Islet of Langerhans (tissue), 1 donor: ENCODE data around the gene RMDN3.

Experiments
- FAIRE-seq: peaks from one replicate; lab custom pipeline; 2011; peaks lifted over from hg19 to GRCh38; lab: Jason Lieb, UNC

RMDN3 gene

DNA sequence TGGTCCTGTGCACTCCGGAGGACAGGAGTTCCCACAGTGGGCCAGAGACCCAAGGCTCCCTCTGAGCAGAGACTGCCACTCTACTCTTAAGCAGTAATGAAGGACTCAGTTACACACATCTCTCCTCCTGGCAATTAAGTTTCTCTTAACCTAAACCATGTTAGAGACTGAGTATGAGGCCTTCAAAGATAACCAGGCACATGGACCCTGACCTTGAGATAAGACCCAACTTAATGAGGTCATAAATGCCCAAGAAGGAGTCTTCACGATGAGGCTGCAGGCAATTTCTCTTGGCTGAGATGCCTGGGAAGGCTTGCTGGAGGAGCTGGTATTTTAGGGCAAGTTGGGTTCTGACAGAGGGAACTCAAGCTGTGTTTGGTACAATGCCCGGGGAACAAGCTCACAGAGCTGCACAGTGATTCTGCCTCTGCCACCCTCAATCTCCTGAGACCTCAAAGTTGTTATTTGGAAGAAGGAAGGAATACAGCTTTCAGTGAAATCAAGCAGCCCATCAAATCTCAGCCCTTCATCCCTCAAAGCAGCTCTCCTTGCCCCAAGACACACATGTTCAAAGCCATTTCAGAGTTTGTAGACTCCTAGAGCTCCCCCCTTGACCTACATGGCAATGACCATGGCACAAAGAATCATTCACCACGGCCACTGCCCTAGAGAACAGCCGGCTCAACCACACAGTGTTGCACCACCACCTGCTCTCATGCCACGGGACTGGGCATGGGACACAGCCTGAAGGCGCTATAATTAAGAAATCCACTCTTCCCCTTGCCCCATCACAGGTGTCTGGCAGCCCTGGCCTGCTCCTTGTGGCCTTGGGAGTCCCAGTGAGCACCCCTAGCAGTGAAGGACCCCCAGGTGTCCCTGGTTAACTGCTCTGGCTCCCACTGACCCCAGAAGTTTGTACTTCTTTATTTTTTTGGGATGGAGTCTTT, 7.1 kb downstream of the RMDN3 start:
- no peak for FAIRE-seq

DNA sequence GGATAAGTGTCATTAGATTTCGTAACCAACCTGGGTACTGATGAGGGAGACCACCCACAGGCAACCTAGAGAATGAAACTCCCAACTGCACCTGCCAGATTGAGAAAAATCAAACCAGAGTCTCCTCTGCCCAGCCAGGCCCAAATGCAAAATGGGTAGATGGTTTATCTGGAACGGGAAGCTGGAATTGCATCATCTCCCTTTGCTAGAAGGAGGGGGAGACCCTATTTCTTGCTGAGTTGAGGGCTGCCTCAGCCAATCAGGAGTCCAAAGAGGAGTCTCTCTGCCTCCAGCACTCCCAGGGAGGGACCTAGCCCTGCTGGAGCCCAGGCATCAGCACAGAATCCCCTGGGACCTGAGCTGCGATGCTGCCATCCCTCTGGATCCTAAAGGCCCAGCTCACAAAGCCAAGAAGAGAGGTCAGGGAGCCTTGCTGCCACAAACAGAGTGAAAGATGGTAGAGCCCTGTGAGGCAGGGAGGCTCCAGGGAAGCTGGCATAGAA, 8.1 kb downstream of the RMDN3 start:
- no peak for FAIRE-seq

DNA sequence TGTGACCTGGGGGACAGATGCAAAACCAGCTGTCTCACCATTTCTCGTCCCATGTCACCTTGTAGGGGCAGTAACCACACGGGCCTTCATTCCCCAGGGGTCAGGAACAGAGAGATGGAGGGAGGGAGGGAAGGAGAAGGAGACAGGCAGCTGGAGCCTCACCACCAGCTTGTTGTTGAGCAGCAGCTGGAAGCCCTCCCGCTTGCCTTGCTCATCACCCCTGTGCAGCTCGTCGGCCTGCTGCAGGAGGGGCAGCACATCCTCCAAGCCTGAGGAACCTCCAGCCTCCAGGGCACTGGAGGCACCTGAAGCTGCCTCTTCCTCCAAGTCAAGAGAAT, 10.3 kb downstream of the RMDN3 start:
- no peak for FAIRE-seq

DNA sequence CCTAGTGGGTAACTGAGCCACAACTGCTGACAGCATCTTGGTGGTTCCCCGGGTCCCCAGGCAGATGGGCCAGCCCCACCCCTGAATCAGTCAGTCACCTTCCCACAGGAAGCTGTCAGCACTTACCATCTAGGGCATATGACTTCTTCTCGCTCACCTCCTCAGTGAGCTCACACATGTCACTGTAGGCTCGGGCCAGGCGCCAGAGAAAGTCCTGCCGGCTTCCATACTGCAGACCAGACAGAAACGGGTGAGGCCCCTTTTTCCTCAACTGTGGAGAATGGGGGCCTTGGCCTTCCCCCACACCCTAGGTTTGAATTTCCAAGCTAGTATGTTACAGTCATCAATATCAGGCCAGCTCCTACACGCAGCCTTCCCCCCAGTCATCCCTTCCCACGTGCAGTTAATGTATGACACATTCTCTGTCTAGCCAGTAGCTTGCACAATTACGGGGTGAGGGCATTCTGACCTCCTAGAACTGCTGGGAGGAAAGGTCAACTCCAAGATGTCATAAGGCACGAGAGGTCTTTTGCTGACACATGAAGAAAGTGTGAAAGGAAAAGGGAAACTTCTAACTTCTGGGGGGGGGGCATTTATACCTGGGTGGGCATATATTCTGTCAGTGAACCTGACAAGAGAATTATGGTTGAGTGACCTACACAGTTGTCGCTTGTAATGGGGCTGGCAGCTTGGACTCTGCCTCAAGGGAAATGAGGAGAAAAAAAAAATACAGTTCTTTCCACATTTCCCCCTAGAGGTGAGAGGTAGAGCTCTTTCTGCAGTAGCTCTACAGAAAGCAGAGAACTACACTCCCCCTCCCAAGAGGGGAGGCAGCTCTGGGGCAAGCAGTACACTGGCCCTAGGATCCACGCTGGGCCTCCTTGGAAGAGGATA, 10.9 kb downstream of the RMDN3 start:
- FAIRE-seq = no peak

DNA sequence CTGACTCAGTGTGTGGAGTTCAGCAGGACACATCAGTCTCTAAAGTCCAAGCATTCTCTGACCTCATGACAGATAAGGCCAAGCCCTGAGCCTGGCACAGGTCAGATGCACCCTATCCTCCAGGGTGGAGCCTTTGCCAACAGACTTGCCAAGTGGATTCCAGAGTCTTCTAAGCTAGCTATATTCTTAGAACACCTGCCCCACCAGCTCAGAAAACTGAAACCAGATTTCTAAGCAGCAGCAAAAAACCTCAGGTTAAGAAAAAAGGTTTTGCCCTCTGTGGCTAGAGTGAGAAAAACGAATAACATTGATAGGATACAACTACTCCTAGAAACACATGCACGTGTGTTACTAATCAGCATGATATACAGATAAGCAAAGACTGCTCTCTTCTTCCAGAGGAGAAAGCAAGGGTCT, 11.6 kb downstream of the RMDN3 start:
- FAIRE-seq = no peak

DNA sequence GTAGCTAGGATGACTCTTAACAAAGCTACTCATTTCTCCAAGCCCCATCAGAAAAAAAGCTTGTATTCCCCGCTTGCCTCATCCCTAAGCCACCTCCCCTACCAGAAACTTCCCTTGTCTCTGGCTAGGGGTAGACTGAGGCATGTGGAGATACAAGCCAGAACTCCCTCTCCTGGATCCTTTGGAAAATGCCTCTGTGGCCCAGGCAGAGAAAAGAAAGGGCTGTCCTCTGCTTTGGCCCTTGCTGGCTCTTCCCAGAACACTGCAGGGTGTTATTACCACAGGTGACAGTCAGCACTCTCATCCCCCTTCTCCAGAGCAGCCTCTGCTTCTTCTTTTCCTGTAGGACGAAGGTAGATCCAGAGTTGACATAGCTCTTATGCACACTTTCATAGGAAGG, 15.2 kb downstream of the RMDN3 start:
- no peak for FAIRE-seq

DNA sequence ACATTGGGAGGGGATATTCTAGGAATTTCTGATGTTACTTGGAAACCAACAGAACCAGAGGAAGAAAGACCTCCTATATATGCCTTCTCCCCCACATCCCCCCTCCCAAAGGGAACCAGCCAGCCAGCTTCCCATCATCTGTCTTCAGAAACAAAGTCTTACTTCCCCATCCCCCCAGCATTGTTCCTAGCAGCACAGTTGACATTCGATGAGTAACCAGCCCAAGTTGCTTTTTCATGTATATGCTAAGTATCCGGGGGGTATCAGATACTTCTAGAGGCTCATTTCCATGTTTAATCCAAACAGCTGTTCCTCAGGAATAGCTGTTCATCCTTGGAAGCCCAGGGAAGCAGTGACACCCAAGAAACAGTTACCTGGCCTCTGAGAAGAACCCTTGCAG, 16.0 kb downstream of the RMDN3 start:
- no peak for FAIRE-seq

DNA sequence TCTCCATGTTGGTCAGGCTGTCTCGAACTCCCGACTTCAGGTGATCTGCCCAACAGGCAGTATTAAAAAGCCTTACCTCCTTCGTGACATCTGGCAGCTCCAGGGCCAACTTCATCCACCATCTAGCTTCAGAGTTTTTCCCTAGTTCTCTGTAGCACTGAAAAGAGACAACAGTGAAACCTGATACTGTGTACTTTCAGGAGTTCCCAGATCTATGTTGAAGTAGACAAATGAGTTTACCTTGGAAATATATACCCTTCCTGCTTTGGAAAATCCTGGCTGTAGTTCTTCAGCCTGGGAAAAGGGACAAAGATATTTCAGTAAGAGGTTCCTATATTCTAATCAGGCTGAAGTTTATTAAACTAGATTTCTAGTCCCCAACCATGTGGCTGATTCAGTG, 18.0 kb downstream of the RMDN3 start:
- no peak for FAIRE-seq

DNA sequence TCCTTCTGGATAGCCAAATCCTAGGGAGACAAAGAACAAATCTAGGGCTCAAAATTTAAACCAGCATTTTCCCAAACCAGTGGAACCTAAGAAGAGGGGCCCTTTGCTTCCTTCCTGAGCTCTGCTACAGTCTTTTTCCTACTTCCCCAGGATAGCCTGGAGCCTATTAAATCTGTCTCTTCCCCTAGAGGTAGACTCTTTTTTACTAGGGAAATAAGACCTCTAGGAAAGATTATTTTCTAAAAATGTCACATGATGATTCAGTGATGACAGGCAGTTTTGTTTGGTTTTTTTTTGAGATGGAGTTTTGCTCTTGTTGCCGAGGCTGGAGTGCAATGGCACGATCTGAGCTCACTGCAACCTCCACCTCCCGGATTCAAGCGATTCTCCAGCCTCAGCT, 18.5 kb downstream of the RMDN3 start:
- no peak for FAIRE-seq

DNA sequence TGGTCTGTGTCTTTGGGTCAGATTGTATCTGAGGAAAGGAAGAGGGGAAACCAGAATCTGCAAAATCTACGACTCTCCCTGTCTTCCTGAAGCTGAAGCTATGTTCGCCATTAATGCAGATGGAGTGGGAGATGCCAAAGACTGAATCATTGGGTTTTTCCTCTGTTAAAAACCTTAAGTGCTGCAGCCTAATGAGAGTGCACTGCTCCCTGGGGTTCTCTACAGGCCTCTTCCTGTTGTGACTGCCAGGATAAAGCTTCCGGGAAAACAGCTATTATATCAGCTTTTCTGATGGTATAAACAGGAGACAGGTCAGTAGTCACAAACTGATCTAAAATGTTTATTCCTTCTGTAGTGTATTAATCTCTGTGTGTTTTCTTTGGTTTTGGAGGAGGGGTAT, 24.0 kb downstream of the RMDN3 start:
- FAIRE-seq = no peak

DNA sequence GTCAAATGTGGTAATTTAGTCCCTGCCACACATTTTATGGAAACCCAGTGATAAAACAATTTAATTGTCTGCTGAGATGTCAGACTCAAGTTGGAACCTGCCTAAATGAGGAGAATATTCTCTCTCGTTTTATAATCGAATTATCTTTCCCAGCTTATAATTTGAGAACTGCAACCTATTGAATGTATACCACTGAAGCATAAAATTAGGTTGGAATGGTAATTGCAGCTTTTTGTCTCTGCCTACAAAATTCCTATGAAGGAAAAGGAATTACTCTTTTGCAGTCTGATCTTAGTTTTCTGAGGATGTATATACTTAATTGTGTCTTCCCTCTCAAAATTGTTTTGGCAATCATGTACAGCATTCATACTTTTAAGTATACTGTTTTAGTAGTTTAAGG, 31.1 kb downstream of the RMDN3 start:
- no peak for FAIRE-seq

DNA sequence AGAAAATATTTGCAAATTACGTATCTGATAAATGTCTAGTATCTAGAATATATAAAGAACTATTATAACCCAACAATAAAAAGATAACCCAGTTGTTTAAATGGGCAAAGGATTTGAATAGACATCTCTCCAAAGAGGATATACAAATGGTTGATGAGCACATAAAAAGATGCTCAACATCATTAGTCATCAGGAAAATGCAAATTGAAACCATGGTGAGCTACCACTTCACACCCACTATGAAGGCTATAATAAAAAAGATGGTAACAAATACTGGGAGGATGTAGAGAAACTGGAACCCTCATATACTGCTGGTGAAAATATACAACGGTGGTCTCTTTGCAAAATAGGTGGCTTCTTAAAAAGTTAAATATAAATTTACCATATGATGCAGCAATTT, 32.1 kb downstream of the RMDN3 start:
- FAIRE-seq = no peak

DNA sequence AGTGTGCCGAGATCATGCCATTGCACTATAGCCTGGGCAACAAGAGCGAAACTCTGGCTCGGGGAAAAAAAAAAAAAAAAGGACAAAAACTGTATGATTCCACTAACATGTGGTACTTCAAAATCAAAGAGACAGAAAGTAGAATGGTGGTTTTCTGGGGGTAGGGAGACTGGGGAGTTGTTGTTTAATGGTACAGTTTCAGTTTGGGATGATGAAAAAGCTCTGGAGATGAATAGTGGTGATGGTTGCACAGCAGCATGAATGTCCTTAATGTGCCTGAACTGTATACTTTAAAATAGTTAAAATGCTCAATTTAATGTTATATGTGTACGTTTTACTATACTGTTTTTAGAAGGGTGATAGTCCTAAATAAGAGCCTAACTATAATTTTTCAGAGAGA, 32.7 kb downstream of the RMDN3 start:
- FAIRE-seq = no peak

DNA sequence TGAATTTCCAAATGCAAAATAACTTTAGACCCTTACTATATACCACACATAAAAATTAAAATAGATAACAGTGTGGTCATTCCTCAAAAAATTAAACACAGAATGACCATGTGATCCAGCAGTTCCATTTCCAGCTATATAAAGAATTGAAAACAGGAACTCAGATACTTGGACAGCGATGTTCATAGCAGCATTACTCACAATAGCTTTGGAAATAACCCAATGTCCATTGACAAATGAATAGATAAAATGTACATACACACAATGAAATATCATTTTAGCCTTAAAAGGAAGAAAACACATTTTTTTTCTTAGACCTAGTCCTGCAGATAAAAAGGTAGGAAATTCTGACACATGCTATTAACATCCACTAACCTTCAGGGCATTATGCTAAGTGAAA, 33.4 kb downstream of the RMDN3 start:
- FAIRE-seq = no peak

DNA sequence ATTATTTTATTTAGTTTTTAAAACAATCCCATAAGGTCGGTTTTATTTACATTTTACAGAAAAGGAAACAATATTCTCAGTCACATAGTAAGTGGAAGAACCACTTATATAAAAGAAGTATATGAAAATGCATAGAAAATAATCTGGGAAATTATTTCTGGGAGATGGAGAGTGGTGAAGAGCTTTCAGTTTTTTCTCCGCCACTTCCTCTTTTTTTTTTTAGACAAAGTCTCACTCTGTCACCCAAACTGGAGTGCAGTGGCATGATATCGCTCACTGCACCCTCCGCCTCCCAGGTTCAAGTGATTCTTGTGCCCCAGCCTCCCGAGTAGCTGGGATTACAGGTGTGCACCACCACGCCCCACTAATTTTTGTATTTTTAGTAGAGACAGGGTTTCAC, 38.9 kb downstream of the RMDN3 start:
- FAIRE-seq = no peak

DNA sequence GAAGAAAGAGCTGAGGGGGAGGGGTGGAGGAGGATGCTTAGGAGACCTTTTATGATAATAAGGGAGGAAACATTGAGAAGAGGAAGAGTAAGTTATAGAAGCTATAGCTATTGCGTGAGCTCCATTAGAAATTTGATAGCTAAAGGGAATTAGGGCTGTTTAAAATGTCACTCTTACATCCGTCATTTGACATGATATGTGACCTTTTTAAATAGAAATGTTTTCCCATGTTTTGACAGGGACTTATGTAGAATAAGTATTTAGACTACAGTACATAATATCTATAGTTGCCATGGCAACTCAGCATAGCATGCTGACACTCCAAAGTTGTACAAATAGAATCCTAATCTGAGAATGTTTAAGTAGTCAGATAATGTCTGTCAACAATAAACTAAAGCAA, 40.9 kb downstream of the RMDN3 start:
- FAIRE-seq = no peak

DNA sequence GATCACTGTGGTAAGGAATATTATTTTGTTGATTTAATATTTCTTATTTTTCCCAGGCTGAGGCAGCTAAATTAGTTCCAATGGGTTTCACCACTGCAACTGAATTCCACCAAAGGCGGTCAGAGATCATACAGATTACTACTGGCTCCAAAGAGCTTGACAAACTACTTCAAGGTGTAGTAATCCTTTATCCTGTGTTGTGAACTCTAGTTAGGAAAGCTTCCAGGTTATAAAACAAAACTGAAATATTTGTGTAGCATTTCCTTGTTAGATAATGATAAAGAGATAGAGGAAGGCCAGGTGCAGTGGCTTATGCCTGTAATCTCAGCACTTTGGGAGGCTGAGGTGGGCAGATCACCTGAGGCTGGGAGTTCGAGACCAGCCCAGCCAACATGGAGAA, 48.9 kb downstream of the RMDN3 start:
- no peak for FAIRE-seq

DNA sequence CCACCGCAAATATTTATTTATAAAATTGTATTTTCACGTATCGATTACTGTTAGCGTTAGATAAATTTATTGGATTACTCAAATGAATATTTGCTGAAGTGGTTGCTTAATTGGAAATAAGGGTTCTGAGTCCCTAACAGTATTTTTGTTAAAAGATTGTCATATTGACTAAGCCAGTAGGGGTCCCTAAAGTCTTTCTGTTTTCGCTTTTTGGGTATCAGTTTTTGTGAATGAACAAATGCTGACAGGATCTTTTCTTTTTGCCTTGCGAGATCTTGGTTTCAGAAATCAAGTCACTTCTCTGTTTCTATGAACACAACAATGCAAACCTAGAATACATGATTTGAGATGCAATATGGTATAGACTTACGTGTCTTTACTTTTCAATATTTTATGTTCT, 53.0 kb downstream of the RMDN3 start:
- no peak for FAIRE-seq

DNA sequence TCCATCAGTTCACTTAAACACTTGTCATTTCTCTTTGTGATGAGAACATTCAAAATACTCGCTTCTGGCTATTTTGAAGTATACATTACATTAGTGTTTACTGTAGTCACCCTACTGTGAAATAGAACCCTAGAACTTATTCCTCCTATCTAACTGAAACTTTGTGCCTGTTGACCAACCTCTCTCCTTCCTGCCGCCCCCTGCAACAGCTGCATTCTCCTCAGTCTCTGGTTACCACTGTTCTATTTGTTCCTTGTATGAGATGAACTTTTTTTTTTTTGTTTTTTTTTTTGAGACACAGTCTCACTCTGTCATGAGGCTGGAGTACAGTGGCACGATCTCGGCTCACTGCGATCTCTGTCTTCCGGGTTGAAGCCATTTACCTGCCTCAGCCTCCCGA, 57.1 kb downstream of the RMDN3 start:
- no peak for FAIRE-seq

DNA sequence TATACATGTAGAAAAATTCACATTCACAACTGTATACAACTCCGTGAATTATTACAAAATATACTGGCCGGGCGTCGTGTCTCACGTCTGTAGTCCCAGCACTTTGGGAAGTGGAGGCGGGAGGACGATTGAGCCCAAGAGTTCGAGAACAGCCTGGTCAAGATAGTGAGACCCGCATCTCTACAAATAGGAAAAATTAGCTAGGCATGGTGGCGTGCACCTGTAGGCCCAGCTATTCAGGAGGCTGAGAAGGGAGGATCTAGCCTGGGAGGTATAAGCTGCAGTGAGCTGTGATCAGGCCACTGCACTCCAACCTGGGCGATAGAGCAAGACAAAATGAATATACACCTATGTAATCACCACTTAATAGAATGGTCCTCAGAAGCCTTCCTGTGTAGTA, 58.8 kb downstream of the RMDN3 start:
- FAIRE-seq = no peak

DNA sequence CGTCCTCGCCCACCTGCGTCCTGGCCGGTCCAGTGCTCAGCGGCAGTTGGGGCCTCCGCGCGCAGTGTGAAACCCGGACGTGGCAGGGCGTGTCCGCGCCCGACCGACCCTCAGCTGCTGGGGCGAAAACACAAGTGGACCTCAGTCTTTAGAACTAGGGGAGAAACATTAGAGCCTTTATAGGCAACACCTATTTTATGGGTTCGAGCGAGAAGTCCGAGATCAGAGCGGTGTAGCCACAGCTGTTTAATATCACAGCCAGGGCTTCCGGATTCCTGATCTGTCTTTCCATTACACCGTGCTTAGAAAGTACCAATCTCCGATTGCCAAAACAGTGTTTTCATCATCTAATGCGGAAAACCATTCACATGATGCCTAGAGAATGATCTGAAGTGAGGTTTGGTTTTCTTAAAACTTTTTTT, 59.6 kb downstream of the RMDN3 start:
- FAIRE-seq = no peak

DNA sequence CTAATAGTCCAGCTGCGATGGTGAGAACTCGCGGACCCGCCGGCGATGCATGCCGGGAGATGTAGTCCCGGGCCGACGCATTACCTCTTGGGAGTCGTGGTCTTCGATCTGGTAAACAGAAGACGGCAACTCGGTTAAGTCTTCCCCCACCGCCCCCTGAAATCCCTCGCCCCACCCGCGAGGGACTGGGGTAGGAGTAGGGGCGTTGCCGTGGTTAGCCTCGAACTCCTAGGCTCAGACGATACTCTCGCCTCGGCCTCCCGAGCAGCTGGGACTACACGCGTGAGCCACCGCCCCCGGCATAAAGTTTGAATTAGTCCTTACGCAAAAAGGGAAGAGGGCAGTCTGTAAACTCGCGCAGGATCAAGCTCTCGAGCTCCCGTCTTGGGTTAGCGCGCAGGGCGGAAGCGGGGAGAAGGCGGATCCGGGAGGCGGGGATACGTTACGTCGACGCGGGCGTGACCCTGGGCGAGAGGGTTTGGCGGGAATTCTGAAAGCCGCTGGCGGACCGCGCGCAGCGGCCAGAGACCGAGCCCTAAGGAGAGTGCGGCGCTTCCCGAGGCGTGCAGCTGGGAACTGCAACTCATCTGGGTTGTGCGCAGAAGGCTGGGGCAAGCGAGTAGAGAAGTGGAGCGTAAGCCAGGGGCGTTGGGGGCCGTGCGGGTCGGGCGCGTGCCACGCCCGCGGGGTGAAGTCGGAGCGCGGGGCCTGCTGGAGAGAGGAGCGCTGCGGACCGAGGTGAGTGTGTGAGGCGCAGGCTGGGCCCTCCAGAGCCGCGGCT, 60.2 kb downstream of the RMDN3 start, which contains the start of gene RAD51:
TSS of gene RAD51 (plus strand) at position 487 of the 781 bp plus-strand sequence. CDS start 3,585 bp downstream, outside the sequence.
- no peak for FAIRE-seq
